NB4 (cell line): Measurements from ENCODE around the gene PLEKHA8.
"Not testable (repeated sequence)": the region's sequence is repeated elsewhere in the genome, so short reads cannot be mapped to it uniquely, and the experiment has no call there.

Experiments
- DNase-seq: peaks from one replicate; pipeline ENCODE4 v3.0.0; 2010; ENCODE audit warnings: low read depth
- H3K4me3 ChIP-seq: one replicate; pipeline ENCODE4 v1.5.1; 2011; ENCODE audit warnings: mild to moderate bottlenecking, low read depth, low read length, moderate library complexity
- MYC ChIP-seq: IDR thresholded peaks from 2 replicates; pipeline ENCODE4 v1.6.1; 2011; ENCODE audit warnings: low read depth, low read length
- POLR2A ChIP-seq: IDR thresholded peaks from 2 replicates; pipeline ENCODE4 v1.6.1; 2011; ENCODE audit warnings: mild to moderate bottlenecking; ENCODE audit not compliant: insufficient read length; ENCODE audit errors: extremely low read depth
- TF ChIP-seq, protein P1 (sequence below): IDR thresholded peaks from one replicate; pipeline ENCODE4 v1.5.1; 2012; ENCODE audit warnings: low read depth, low read length
- TF ChIP-seq, protein P2 (sequence below): IDR thresholded peaks from 2 replicates; pipeline ENCODE4 v1.6.1; 2011; ENCODE audit warnings: low read depth, low read length

PLEKHA8 gene

DNA sequence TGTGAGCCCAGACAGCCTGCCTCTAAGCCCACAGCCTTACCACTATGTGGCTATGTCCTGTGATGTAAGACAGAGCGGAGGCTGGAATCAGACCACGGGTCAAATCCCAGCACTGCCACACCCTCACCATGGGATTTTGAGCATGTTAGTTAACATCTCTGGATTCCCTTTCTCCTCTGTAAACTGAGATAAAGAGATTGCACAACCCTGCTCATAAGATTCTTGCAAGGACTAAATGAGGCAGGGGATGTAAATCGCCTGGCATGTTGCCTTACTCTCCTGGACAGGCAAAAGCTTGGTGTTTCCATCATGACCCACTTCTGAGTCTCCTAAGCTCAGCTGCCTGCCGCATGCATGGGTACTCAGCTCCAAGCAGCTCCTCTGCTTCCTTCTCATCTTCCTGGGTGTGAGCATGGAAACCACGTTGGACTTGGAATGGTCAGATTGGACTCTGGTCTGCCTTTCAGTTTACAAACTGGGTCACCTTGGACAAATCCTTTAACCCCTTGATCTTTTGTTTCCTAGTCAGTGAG, 65.3 kb downstream of the PLEKHA8 start:
- H3K4me3 ChIP-seq: no peak overlapping the region
- TF ChIP-seq, protein P1, sequence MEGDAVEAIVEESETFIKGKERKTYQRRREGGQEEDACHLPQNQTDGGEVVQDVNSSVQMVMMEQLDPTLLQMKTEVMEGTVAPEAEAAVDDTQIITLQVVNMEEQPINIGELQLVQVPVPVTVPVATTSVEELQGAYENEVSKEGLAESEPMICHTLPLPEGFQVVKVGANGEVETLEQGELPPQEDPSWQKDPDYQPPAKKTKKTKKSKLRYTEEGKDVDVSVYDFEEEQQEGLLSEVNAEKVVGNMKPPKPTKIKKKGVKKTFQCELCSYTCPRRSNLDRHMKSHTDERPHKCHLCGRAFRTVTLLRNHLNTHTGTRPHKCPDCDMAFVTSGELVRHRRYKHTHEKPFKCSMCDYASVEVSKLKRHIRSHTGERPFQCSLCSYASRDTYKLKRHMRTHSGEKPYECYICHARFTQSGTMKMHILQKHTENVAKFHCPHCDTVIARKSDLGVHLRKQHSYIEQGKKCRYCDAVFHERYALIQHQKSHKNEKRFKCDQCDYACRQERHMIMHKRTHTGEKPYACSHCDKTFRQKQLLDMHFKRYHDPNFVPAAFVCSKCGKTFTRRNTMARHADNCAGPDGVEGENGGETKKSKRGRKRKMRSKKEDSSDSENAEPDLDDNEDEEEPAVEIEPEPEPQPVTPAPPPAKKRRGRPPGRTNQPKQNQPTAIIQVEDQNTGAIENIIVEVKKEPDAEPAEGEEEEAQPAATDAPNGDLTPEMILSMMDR: no peak
- TF ChIP-seq MYC: no peak
- TF ChIP-seq, protein P2, sequence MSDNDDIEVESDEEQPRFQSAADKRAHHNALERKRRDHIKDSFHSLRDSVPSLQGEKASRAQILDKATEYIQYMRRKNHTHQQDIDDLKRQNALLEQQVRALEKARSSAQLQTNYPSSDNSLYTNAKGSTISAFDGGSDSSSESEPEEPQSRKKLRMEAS: no peak
- no peak for TF ChIP-seq POLR2A
- DNase-seq: no peak

DNA sequence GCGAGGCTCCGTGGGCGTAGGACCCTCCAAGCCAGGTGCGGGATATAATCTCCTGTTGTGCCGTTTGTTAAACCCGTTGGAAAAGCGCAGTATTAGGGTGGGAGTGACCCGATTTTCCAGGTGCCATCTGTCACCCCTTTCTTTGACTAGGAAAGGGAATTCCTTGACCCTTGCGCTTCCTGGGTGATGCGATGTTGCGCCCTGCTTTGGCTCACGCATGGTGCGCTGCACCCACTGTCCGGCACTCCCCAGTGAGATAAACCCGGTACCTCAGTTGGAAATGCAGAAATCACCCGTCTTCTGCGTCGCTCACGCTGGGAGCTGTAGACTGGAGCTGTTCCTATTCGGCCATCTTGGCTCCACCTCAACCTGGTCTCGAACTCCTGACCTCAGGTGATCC, 70.4 kb downstream of the PLEKHA8 start:
- DNase-seq, H3K4me3 ChIP-seq: not testable (repeated sequence)

GRCh38 chr7:30102281-30102680, 74.1 kb downstream of the PLEKHA8 start:
- TF ChIP-seq POLR2A (no peak), MYC (no peak)
- TF ChIP-seq, protein P2: no peak
- TF ChIP-seq, protein P1: no peak
- no peak overlapping the region for H3K4me3 ChIP-seq
- no peak for DNase-seq

GRCh38 chr7:30104157-30104556, 75.9 kb downstream of the PLEKHA8 start:
- TF ChIP-seq, protein P2: no peak
- TF ChIP-seq MYC (no peak), POLR2A (no peak)
- TF ChIP-seq, protein P1: no peak
- DNase-seq: no peak
- no peak overlapping the region for H3K4me3 ChIP-seq

GRCh38 chr7:30112103-30112713, 84.0 kb downstream of the PLEKHA8 start:
- TF ChIP-seq POLR2A (no peak), MYC (no peak)
- TF ChIP-seq, protein P2: no peak
- TF ChIP-seq, protein P1: no peak
- H3K4me3 ChIP-seq: no peak overlapping the region
- peak; percentile 12 for DNase-seq

GRCh38 chr7:30113144-30113543, 84.9 kb downstream of the PLEKHA8 start:
- DNase-seq: no peak
- TF ChIP-seq MYC (no peak), POLR2A (no peak)
- TF ChIP-seq, protein P1: no peak
- TF ChIP-seq, protein P2: no peak
- H3K4me3 ChIP-seq: no peak overlapping the region
